ENCODE measurements around the gene FGD2. TPM values are rescaled to one million over a fixed set of nuclear protein-coding genes. Genes with fewer than 3 reads are reported as not detected.

The FGD2 gene
- total RNA-seq, 1 experiment from 2014 or later = not detected

GRCh38 chr6:36983538-36983937 lies 21.9 kb upstream of the FGD2 start:
- H3K27me3 ChIP-seq (replicated peaks; ENCODE audit: insufficient read depth, low read depth, low read length, poor library complexity) = no peaks in the 10 kb centered on the region
- peaks cover 14% of the 10 kb centered on the region for H3K4me1 ChIP-seq (ENCODE audit: insufficient read depth, low read length, poor library complexity, severe bottlenecking)
- ChIA-PET POLR2A (ENCODE audit: low non-redundant PET) (no interaction called here), CTCF (no interaction called here)
- H3K4me3 ChIP-seq (ENCODE audit: low read depth, low read length, poor library complexity, severe bottlenecking) = no peak overlapping the region
- H3K36me3 ChIP-seq (ENCODE audit: insufficient read depth, low read length, poor library complexity, severe bottlenecking) = peaks cover 8% of the 10 kb centered on the region
- no peak for TF ChIP-seq EZH2 (IDR thresholded peaks at IDR 0.05; ENCODE audit: borderline replicate concordance, low read depth, low read length, poor library complexity, severe bottlenecking)
- no peak for TF ChIP-seq CTCF (conservative IDR thresholded peaks at IDR 0.05; ENCODE audit: low read depth, low read length)
- DNase-seq (ENCODE audit: low spot score) = no peak
- BruUV-seq (replicated peaks) = no TSS peak
- H3K27ac ChIP-seq (ENCODE audit: low read depth, low read length, poor library complexity, severe bottlenecking) = peak overlapping the region; percentile 99
- intact Hi-C loops (cut with micrococcal nuclease; ENCODE audit: unreplicated experiment) = no loop called here
- H3K9me3 ChIP-seq (ENCODE audit: low read depth, low read length, poor library complexity, severe bottlenecking) = no peaks in the 10 kb centered on the region

- Histone ChIP-seq H3K27me3 (replicated peaks; ENCODE audit: insufficient read depth, low read depth, low read length, poor library complexity) (no peaks in the 10 kb centered on the region), H3K4me1 (ENCODE audit: insufficient read depth, low read length, poor library complexity, severe bottlenecking) (peaks cover 14% of the 10 kb centered on the region), H3K36me3 (ENCODE audit: insufficient read depth, low read length, poor library complexity, severe bottlenecking) (peaks cover 6% of the 10 kb centered on the region), H3K27ac (ENCODE audit: low read depth, low read length, poor library complexity, severe bottlenecking) (peak overlapping the region; percentile 99), H3K9me3 (ENCODE audit: low read depth, low read length, poor library complexity, severe bottlenecking) (no peaks in the 10 kb centered on the region), H3K4me3 (ENCODE audit: low read depth, low read length, poor library complexity, severe bottlenecking) (peak overlapping the region; percentile 99)
- ChIA-PET POLR2A (ENCODE audit: low non-redundant PET) (no interaction called here), CTCF (no interaction called here)
- BruUV-seq (replicated peaks) = no TSS peak
- TF ChIP-seq CTCF (conservative IDR thresholded peaks at IDR 0.05; ENCODE audit: low read depth, low read length) (no peak), EZH2 (IDR thresholded peaks at IDR 0.05; ENCODE audit: borderline replicate concordance, low read depth, low read length, poor library complexity, severe bottlenecking) (no peak)
- intact Hi-C loops (cut with micrococcal nuclease; ENCODE audit: unreplicated experiment) = no loop called here
- peak; percentile 62 for DNase-seq (ENCODE audit: low spot score)
Observed at GRCh38 chr6:36984581-36985416, 20.7 kb upstream of the FGD2 start.

GRCh38 chr6:36985417-36985807 lies 20.0 kb upstream of the FGD2 start:
- no peak for TF ChIP-seq CTCF (conservative IDR thresholded peaks at IDR 0.05; ENCODE audit: low read depth, low read length)
- TF ChIP-seq EZH2 (IDR thresholded peaks at IDR 0.05; ENCODE audit: borderline replicate concordance, low read depth, low read length, poor library complexity, severe bottlenecking) = no peak
- DNase-seq (ENCODE audit: low spot score) = no peak
- Histone ChIP-seq H3K4me1 (ENCODE audit: insufficient read depth, low read length, poor library complexity, severe bottlenecking) (peaks cover 14% of the 10 kb centered on the region), H3K27me3 (replicated peaks; ENCODE audit: insufficient read depth, low read depth, low read length, poor library complexity) (no peaks in the 10 kb centered on the region), H3K27ac (ENCODE audit: low read depth, low read length, poor library complexity, severe bottlenecking) (peak overlapping the region; percentile 99), H3K4me3 (ENCODE audit: low read depth, low read length, poor library complexity, severe bottlenecking) (peak overlapping the region; percentile 99), H3K9me3 (ENCODE audit: low read depth, low read length, poor library complexity, severe bottlenecking) (no peaks in the 10 kb centered on the region), H3K36me3 (ENCODE audit: insufficient read depth, low read length, poor library complexity, severe bottlenecking) (peaks cover 3% of the 10 kb centered on the region)
- CTCF ChIA-PET = interaction anchor here (0.5 to 1.1 kb wide), 2 partner anchors 8 to 204 kb away, joined by 4 to 13 read pairs; no protein-coding TSS in a partner anchor
- BruUV-seq (replicated peaks) = no TSS peak
- POLR2A ChIA-PET (ENCODE audit: low non-redundant PET) = interaction anchor here (0.6 kb wide), 1 partner anchor 13 kb away, joined by 4 read pairs; no protein-coding TSS in a partner anchor
- intact Hi-C loops (cut with micrococcal nuclease; ENCODE audit: unreplicated experiment) = no loop called here
